Nephron (organoid): ENCODE measurements around the gene KLHL21.

Experiments
- H3K27ac Mint-ChIP-seq, 3 experiments: 2 replicates each; pipeline ENCODE4 v1.8.0; 2020; ENCODE audit warnings: mixed read lengths in 3 of 3, mild to moderate bottlenecking in 2 of 3, moderate library complexity in 1 of 3
- H3K27me3 Mint-ChIP-seq: 2 replicates; pipeline ENCODE4 v1.8.0; 2021; ENCODE audit warnings: low read depth, mild to moderate bottlenecking, moderate library complexity, mixed read lengths
- H3K36me3 Mint-ChIP-seq: 2 replicates; pipeline ENCODE4 v1.8.0; 2020; ENCODE audit warnings: low read depth, mixed read lengths
- H3K4me1 Mint-ChIP-seq: 2 replicates; pipeline ENCODE4 v1.8.0; 2020; ENCODE audit warnings: mixed read lengths
- H3K4me3 Mint-ChIP-seq, 3 experiments: 2 replicates each; pipeline ENCODE4 v1.8.0; 2020; ENCODE audit warnings: mild to moderate bottlenecking in 3 of 3, mixed read lengths in 3 of 3, moderate library complexity in 2 of 3
- H3K9me3 Mint-ChIP-seq: 2 replicates; pipeline ENCODE4 v1.8.0; 2020; ENCODE audit warnings: mixed read lengths
- TF ChIP-seq, protein P1 (sequence below), 3 experiments: fragments of 200-600 bp; sonication (generic); IDR thresholded peaks; one replicate each; pipeline ENCODE4 v1.5.0; 2021; ENCODE audit warnings: antibody characterized with exemption in 3 of 3; ENCODE audit not compliant: unreplicated experiment in 3 of 3

KLHL21 gene

DNA sequence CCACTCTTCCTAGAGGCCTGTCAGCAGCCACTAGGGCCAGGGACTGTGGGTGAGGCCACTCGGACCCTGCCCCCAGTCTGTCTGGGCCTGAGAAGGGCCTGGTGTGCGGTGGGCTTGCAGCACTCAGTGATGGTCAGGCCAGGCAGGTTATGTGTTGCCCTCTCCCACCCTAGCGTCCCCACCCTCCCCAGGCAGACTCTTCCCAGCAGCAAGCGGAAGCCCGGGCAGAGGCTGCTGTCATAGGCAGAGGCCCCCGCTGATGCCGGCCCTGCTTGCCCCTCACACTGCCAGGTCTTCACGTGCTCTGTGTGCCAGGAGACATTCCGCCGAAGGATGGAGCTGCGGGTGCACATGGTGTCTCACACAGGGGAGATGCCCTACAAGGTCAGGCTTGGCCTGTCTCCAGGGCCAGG is 16.3 kb downstream of the KLHL21 start:
- TF ChIP-seq, protein P1, sequence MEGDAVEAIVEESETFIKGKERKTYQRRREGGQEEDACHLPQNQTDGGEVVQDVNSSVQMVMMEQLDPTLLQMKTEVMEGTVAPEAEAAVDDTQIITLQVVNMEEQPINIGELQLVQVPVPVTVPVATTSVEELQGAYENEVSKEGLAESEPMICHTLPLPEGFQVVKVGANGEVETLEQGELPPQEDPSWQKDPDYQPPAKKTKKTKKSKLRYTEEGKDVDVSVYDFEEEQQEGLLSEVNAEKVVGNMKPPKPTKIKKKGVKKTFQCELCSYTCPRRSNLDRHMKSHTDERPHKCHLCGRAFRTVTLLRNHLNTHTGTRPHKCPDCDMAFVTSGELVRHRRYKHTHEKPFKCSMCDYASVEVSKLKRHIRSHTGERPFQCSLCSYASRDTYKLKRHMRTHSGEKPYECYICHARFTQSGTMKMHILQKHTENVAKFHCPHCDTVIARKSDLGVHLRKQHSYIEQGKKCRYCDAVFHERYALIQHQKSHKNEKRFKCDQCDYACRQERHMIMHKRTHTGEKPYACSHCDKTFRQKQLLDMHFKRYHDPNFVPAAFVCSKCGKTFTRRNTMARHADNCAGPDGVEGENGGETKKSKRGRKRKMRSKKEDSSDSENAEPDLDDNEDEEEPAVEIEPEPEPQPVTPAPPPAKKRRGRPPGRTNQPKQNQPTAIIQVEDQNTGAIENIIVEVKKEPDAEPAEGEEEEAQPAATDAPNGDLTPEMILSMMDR (IDR thresholded peaks at IDR 0.05; ENCODE audit: unreplicated experiment in 3 of 3) = no peak
- Mint-ChIP-seq H3K36me3 (peaks cover 4% of the 10 kb centered on the region), H3K27ac (no peak overlapping the region), H3K27me3 (no peaks in the 10 kb centered on the region), H3K4me3 (no peak overlapping the region), H3K4me1 (peaks cover 8% of the 10 kb centered on the region), H3K9me3 (no peaks in the 10 kb centered on the region)

DNA sequence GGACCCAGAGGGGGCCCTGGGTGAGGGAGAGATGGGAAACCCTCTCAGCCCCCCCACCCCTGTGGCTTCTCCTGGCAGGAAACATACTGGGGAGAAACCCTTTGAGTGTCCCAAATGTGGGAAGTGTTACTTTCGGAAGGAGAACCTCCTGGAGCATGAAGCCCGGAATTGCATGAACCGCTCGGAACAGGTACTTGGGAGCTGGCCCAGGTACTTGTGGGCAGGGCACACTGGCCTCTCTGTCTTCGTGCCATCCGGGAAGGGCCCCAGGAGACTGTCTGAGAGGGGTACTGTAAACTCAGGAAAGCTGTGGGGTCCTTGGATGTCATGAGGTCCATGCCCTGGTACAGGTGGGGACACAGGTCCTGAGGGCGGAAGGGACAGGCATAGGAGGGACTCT is 16.8 kb downstream of the KLHL21 start:
- Mint-ChIP-seq H3K27me3 (no peaks in the 10 kb centered on the region), H3K9me3 (no peaks in the 10 kb centered on the region), H3K4me3 (no peak overlapping the region), H3K4me1 (peaks cover 12% of the 10 kb centered on the region), H3K36me3 (peaks cover 4% of the 10 kb centered on the region), H3K27ac (no peak overlapping the region)
- TF ChIP-seq, protein P1 (IDR thresholded peaks at IDR 0.05; ENCODE audit: unreplicated experiment in 3 of 3) = no peak

DNA sequence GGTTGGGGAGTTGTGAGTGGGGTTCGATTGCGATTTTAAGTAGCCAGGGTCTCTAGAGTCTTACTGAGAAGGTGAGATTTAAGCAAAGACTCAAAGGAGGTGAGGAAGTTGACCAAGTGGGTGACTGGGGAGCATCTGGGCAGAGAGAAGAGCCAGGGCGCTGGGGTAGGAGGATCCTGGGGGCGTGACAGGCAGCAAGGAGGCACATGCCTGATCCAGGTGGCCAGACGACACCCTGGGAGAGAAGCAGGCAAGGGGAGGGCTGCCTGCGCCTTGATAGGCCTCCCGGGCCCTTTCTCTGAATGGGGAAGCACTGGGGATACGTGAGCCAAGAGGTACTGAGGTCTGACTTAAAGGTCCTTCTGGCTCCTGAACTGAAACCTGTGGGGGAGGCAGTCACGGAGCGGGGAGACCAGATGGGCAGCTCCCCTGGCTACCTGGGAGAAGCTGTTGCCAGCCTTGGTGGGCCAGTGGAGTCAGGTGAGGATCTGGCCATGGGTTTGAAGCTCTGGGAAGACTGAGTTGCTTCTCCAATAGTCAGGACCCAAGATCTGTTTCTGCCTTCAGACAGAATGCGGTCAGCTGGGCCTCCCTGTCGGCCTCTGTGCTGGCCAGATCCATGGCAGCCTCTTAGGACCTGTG is 17.5 kb downstream of the KLHL21 start:
- H3K9me3 Mint-ChIP-seq = no peaks in the 10 kb centered on the region
- H3K4me1 Mint-ChIP-seq = peaks cover 17% of the 10 kb centered on the region
- H3K27ac Mint-ChIP-seq = no peak overlapping the region
- TF ChIP-seq, protein P1 (IDR thresholded peaks at IDR 0.05; ENCODE audit: unreplicated experiment in 3 of 3) = no peak
- no peaks in the 10 kb centered on the region for H3K27me3 Mint-ChIP-seq
- peaks cover 4% of the 10 kb centered on the region for H3K36me3 Mint-ChIP-seq
- H3K4me3 Mint-ChIP-seq = no peak overlapping the region

DNA sequence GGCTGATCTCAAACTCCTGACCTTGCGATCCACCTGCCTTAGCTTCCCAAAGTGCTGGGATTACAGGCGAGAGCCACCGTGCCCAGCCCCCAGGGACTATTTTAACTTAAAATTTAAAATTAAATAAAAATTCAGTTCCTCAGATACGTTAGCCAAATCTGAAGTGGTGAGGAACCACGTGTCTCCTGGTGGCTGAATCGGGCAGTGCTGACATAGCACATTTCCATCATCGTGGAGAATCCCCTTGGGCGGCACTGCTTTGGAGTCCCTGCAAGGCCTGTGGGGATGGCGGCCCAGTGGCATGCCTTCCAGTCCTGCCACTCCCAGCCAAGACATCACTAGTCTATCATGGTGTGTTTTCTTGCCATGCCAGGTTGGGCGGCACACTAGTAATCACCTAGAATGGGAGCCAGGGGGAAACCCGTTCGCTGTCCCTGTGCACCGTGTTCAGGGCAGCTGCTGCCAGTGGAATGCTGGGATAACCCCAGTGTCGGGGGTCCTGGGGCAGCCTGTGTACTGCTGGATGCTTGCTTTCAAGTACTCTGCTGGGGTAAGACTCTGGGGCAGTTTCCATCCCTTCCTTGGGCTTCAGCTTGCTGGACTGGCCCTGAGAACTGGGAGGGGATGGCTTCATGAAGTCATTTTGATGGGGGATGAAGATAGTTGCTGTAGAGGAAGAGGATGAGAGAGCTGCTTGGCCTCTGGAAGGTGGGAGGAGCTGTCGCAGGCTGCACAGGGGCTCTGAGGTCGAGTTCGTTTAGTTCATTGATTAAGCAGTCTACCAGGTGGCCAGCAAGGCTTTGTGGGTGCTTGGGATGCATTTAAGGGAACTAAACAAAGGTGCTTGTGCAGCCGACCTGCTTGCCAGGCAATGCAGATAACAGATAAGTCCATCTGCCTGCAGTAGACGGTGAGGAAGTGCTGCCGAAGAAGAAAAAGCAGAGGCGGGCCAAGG is 18.3 kb downstream of the KLHL21 start:
- no peak overlapping the region for H3K27ac Mint-ChIP-seq
- H3K36me3 Mint-ChIP-seq = peaks cover 4% of the 10 kb centered on the region
- H3K4me3 Mint-ChIP-seq = peak overlapping the region in 1 of 3 experiments; percentile 2
- H3K9me3 Mint-ChIP-seq = no peaks in the 10 kb centered on the region
- H3K4me1 Mint-ChIP-seq = peaks cover 23% of the 10 kb centered on the region
- TF ChIP-seq, protein P1 (IDR thresholded peaks at IDR 0.05; ENCODE audit: unreplicated experiment in 3 of 3) = no peak
- H3K27me3 Mint-ChIP-seq = no peaks in the 10 kb centered on the region

DNA sequence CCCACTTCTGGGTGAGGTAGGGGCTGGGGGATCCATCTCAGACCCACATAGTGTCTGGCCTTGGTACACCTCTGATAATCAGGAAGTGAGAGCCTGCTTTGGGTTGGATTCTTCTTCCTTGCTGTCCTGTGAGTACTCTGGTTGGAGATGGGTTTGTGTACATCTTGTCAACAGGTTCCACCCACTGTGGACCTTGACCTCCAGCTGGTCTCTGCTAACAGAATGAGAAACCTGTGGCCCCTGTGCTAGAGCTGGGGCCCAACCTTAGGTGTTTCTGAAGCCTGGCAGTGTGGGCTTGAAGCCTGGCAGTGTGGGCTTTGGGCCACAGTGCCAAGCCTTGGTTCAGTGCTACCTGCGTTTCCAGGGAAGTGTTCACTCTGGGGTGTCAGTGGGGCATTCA is 20.3 kb downstream of the KLHL21 start:
- peaks cover 4% of the 10 kb centered on the region for H3K36me3 Mint-ChIP-seq
- peaks cover 27% of the 10 kb centered on the region for H3K4me1 Mint-ChIP-seq
- H3K27me3 Mint-ChIP-seq = no peaks in the 10 kb centered on the region
- H3K4me3 Mint-ChIP-seq = peak overlapping the region; percentile 73 to 94 (median 81)
- H3K9me3 Mint-ChIP-seq = no peaks in the 10 kb centered on the region
- H3K27ac Mint-ChIP-seq = peak overlapping the region in 2 of 3 experiments; percentile 52 to 59
- TF ChIP-seq, protein P1 (IDR thresholded peaks at IDR 0.05; ENCODE audit: unreplicated experiment in 3 of 3) = no peak
